Body of pancreas (tissue), 4 donors: Measurements from ENCODE around the gene RASA3.

ENCODE experiments used
- POLR2A ChIP-seq, 3 donors: fragments of 450-650 bp; IDR thresholded peaks; one replicate each; pipeline ENCODE4 v1.6.1; 2016; ENCODE audit warnings: antibody characterized with exemption in 3 of 3, mild to moderate bottlenecking in 2 of 3
- TF ChIP-seq, protein P1 (sequence below), 7 experiments: fragments of 450-650 bp in 4 of 7; fragments of 200-600 bp in 3 of 7; sonication (generic) in 3 of 7; IDR thresholded peaks; one replicate each; pipeline ENCODE4 v1.5.1; 2016 to 2019; ENCODE audit warnings: antibody characterized with exemption in 7 of 7

DNA sequence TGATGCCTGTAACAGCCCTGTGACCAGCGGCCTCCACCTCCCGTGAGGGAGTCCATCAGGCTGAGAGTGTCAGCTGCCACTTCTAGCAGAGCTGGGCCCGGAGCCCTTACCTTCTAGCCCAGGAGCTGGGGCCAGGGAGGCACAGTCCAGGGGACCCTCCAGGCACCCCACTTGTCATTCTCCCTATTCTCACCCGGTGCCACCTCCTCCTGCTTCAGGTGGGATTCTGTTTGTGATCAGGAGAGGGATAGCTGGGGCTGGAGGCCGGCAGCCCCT lies 4.1 kb downstream of the RASA3 start:
- TF ChIP-seq, protein P1, sequence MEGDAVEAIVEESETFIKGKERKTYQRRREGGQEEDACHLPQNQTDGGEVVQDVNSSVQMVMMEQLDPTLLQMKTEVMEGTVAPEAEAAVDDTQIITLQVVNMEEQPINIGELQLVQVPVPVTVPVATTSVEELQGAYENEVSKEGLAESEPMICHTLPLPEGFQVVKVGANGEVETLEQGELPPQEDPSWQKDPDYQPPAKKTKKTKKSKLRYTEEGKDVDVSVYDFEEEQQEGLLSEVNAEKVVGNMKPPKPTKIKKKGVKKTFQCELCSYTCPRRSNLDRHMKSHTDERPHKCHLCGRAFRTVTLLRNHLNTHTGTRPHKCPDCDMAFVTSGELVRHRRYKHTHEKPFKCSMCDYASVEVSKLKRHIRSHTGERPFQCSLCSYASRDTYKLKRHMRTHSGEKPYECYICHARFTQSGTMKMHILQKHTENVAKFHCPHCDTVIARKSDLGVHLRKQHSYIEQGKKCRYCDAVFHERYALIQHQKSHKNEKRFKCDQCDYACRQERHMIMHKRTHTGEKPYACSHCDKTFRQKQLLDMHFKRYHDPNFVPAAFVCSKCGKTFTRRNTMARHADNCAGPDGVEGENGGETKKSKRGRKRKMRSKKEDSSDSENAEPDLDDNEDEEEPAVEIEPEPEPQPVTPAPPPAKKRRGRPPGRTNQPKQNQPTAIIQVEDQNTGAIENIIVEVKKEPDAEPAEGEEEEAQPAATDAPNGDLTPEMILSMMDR (IDR thresholded peaks at IDR 0.05), result no peak
- no peak for TF ChIP-seq POLR2A (IDR thresholded peaks at IDR 0.05)
